BLaER1 treated with 17β-estradiol and CSF1 and Interleukin-3, amounts not matched to agents 10 nM and 100 nM (cell line): Measurements from ENCODE around the gene PRR16.

Source experiments
- H3K27ac ChIP-seq, 11 experiments: shearing (Covaris generic); formaldehyde crosslinking; 2 replicates each; pipeline ENCODE4 v1.8.1; 2022
- H3K27me3 ChIP-seq, 11 experiments: shearing (Covaris generic); formaldehyde crosslinking; 2 replicates each; pipeline ENCODE4 v1.8.1; 2022
- H3K36me3 ChIP-seq, 11 experiments: shearing (Covaris generic); formaldehyde crosslinking; 2 replicates each; pipeline ENCODE4 v1.8.1; 2022
- H3K4me1 ChIP-seq, 10 experiments: shearing (Covaris generic); formaldehyde crosslinking; 2 replicates each; pipeline ENCODE4 v1.8.1; 2022
- H3K4me2 ChIP-seq, 11 experiments: shearing (Covaris generic); formaldehyde crosslinking; 2 replicates each; pipeline ENCODE4 v1.8.1; 2022
- H3K4me3 ChIP-seq, 10 experiments: shearing (Covaris generic); formaldehyde crosslinking; 2 replicates each; pipeline ENCODE4 v1.8.1; 2022
- H3K9ac ChIP-seq, 11 experiments: shearing (Covaris generic); formaldehyde crosslinking; 2 replicates each; pipeline ENCODE4 v1.8.1; 2022
- H3K9me3 ChIP-seq, 11 experiments: shearing (Covaris generic); formaldehyde crosslinking; replicated peaks in 1 of 11; 2 replicates each; pipeline ENCODE4 v1.8.1; 2022
- H4K20me1 ChIP-seq, 11 experiments: shearing (Covaris generic); formaldehyde crosslinking; 2 replicates each; pipeline ENCODE4 v1.8.1; 2022
- Cebpa-rat ChIP-seq, 11 experiments: shearing (Covaris generic); IDR thresholded peaks; 2 replicates each; pipeline ENCODE4 v1.8.1; 2022

PRR16 gene

GRCh38 chr5:120567921-120568320 lies 103.8 kb downstream of the PRR16 start:
- no peak for TF ChIP-seq Cebpa-rat (IDR thresholded peaks at IDR 0.05)
- H3K36me3 ChIP-seq: no peaks in the 10 kb centered on the region; a peak in 1 of 22 replicates

GRCh38 chr5:120568711-120569110 lies 104.6 kb downstream of the PRR16 start:
- no peak for TF ChIP-seq Cebpa-rat (IDR thresholded peaks at IDR 0.05)
- Histone ChIP-seq H3K9me3 (peaks cover 0 to 23% (median 0%) of the 10 kb centered on the region in 11 experiments; a peak in 6 of 22 replicates), H3K27me3 (no peaks in the 10 kb centered on the region), H3K9ac (no peak overlapping the region), H3K4me2 (no peak overlapping the region), H3K36me3 (no peaks in the 10 kb centered on the region; a peak in 1 of 22 replicates), H4K20me1 (no peaks in the 10 kb centered on the region), H3K4me3 (no peak overlapping the region), H3K4me1 (peaks cover 0 to 4% (median 0%) of the 10 kb centered on the region in 10 experiments; a peak in 1 of 20 replicates), H3K27ac (no peak overlapping the region)

More at GRCh38 chr5:120567921-120568320, 103.8 kb downstream of the PRR16 start:
- peaks cover 0 to 5% (median 0%) of the 10 kb centered on the region in 10 experiments; a peak in 1 of 20 replicates for H3K4me1 ChIP-seq
- H4K20me1 ChIP-seq: no peaks in the 10 kb centered on the region
- H3K27ac ChIP-seq: no peak overlapping the region
- H3K27me3 ChIP-seq: no peaks in the 10 kb centered on the region
- H3K9ac ChIP-seq: no peak overlapping the region
- no peak overlapping the region for H3K4me3 ChIP-seq
- H3K4me2 ChIP-seq: no peak overlapping the region
- H3K9me3 ChIP-seq: peaks cover 0 to 25% (median 0%) of the 10 kb centered on the region in 11 experiments; a peak in 6 of 22 replicates

- peaks cover 0 to 5% (median 0%) of the 10 kb centered on the region in 10 experiments; a peak in 1 of 20 replicates for H3K4me1 ChIP-seq
- 0 out of 22 replicates have a peak, but pooled peaks cover 0 to 3% (median 0%) of the 10 kb centered on the region in 11 experiments for H3K9me3 ChIP-seq
- no peaks in the 10 kb centered on the region for H3K27me3 ChIP-seq
- no peaks in the 10 kb centered on the region for H4K20me1 ChIP-seq
- TF ChIP-seq Cebpa-rat (IDR thresholded peaks at IDR 0.05): no peak
- no peaks in the 10 kb centered on the region for H3K36me3 ChIP-seq
- H3K4me3 ChIP-seq: no peak overlapping the region
- H3K27ac ChIP-seq: no peak overlapping the region
- H3K4me2 ChIP-seq: 0 out of 22 replicates have a peak overlapping the region, but pooled peaks of 1 of the 11 experiments have one; percentile 8
- no peak overlapping the region for H3K9ac ChIP-seq
Observed at GRCh38 chr5:120576588-120576987, 112.5 kb downstream of the PRR16 start.

GRCh38 chr5:120582635-120583034 lies 118.5 kb downstream of the PRR16 start:
- Histone ChIP-seq H3K4me3 (no peak overlapping the region), H4K20me1 (no peaks in the 10 kb centered on the region), H3K27me3 (no peaks in the 10 kb centered on the region), H3K9me3 (0 out of 22 replicates have a peak, but pooled peaks cover 0 to 6% (median 0%) of the 10 kb centered on the region in 11 experiments), H3K36me3 (no peaks in the 10 kb centered on the region), H3K4me1 (no peaks in the 10 kb centered on the region), H3K4me2 (no peak overlapping the region), H3K27ac (no peak overlapping the region), H3K9ac (no peak overlapping the region)
- TF ChIP-seq Cebpa-rat (IDR thresholded peaks at IDR 0.05): no peak

- Histone ChIP-seq H4K20me1 (no peaks in the 10 kb centered on the region), H3K4me2 (no peak overlapping the region), H3K9ac (no peak overlapping the region), H3K27ac (no peak overlapping the region), H3K4me1 (no peaks in the 10 kb centered on the region), H3K36me3 (no peaks in the 10 kb centered on the region), H3K9me3 (peaks cover 0 to 6% (median 0%) of the 10 kb centered on the region in 11 experiments; a peak in 5 of 22 replicates), H3K27me3 (no peaks in the 10 kb centered on the region), H3K4me3 (no peak overlapping the region)
- TF ChIP-seq Cebpa-rat (IDR thresholded peaks at IDR 0.05): no peak
Observed at GRCh38 chr5:120586646-120587045, 122.5 kb downstream of the PRR16 start.

GRCh38 chr5:120591911-120592310 lies 127.8 kb downstream of the PRR16 start:
- Histone ChIP-seq H4K20me1 (no peaks in the 10 kb centered on the region), H3K27me3 (no peaks in the 10 kb centered on the region), H3K27ac (no peak overlapping the region), H3K36me3 (no peaks in the 10 kb centered on the region), H3K4me1 (no peaks in the 10 kb centered on the region), H3K4me2 (no peak overlapping the region), H3K4me3 (no peak overlapping the region), H3K9me3 (peaks cover 0 to 6% (median 0%) of the 10 kb centered on the region in 11 experiments; a peak in 5 of 22 replicates), H3K9ac (no peak overlapping the region)
- no peak for TF ChIP-seq Cebpa-rat (IDR thresholded peaks at IDR 0.05)

GRCh38 chr5:120599576-120599975 lies 135.5 kb downstream of the PRR16 start:
- Histone ChIP-seq H3K27me3 (no peaks in the 10 kb centered on the region), H3K4me1 (no peaks in the 10 kb centered on the region), H3K27ac (no peak overlapping the region), H3K9ac (no peak overlapping the region), H3K4me2 (no peak overlapping the region), H3K9me3 (peaks cover 0 to 6% (median 0%) of the 10 kb centered on the region in 11 experiments; a peak in 3 of 22 replicates), H3K36me3 (no peaks in the 10 kb centered on the region), H3K4me3 (no peak overlapping the region), H4K20me1 (no peaks in the 10 kb centered on the region)
- no peak for TF ChIP-seq Cebpa-rat (IDR thresholded peaks at IDR 0.05)

GRCh38 chr5:120600639-120601038 lies 136.5 kb downstream of the PRR16 start:
- H3K27ac ChIP-seq: no peak overlapping the region
- no peaks in the 10 kb centered on the region for H3K27me3 ChIP-seq
- no peaks in the 10 kb centered on the region for H4K20me1 ChIP-seq
- H3K36me3 ChIP-seq: no peaks in the 10 kb centered on the region
- peaks cover 0 to 6% (median 0%) of the 10 kb centered on the region in 11 experiments; a peak in 3 of 22 replicates for H3K9me3 ChIP-seq
- no peak for TF ChIP-seq Cebpa-rat (IDR thresholded peaks at IDR 0.05)
- no peaks in the 10 kb centered on the region for H3K4me1 ChIP-seq
- no peak overlapping the region for H3K4me3 ChIP-seq
- H3K9ac ChIP-seq: no peak overlapping the region
- no peak overlapping the region for H3K4me2 ChIP-seq

GRCh38 chr5:120602033-120602432 lies 137.9 kb downstream of the PRR16 start:
- Histone ChIP-seq H4K20me1 (no peaks in the 10 kb centered on the region), H3K9me3 (peaks cover 0 to 6% (median 0%) of the 10 kb centered on the region in 11 experiments; a peak in 3 of 22 replicates), H3K27me3 (no peaks in the 10 kb centered on the region), H3K4me1 (no peaks in the 10 kb centered on the region), H3K4me2 (no peak overlapping the region), H3K36me3 (no peaks in the 10 kb centered on the region), H3K4me3 (no peak overlapping the region), H3K9ac (no peak overlapping the region), H3K27ac (no peak overlapping the region)
- no peak for TF ChIP-seq Cebpa-rat (IDR thresholded peaks at IDR 0.05)

- Histone ChIP-seq H3K27ac (no peak overlapping the region), H3K27me3 (no peaks in the 10 kb centered on the region), H3K4me3 (no peak overlapping the region), H3K9me3 (peaks cover 0 to 6% (median 0%) of the 10 kb centered on the region in 11 experiments; a peak in 3 of 22 replicates), H3K36me3 (no peaks in the 10 kb centered on the region), H4K20me1 (no peaks in the 10 kb centered on the region), H3K9ac (no peak overlapping the region), H3K4me1 (no peaks in the 10 kb centered on the region), H3K4me2 (no peak overlapping the region)
- TF ChIP-seq Cebpa-rat (IDR thresholded peaks at IDR 0.05): no peak
Observed at GRCh38 chr5:120604884-120605283, 140.8 kb downstream of the PRR16 start.
